ENCODE data around the gene RAB29.

The RAB29 gene

GRCh38 chr1:205794011-205794730 lies 18.9 kb upstream of the RAB29 start:
- no peak for FAIRE-seq

- no peak for FAIRE-seq
Measured at GRCh38 chr1:205792961-205793673, 17.8 kb upstream of the RAB29 start.

- FAIRE-seq: no peak
Measured at GRCh38 chr1:205792481-205792881, 17.2 kb upstream of the RAB29 start.

GRCh38 chr1:205791568-205792180 lies 16.4 kb upstream of the RAB29 start:
- FAIRE-seq: no peak

- FAIRE-seq: no peak
Measured at GRCh38 chr1:205787287-205787916, 12.1 kb upstream of the RAB29 start.

- FAIRE-seq: no peak
Measured at GRCh38 chr1:205786601-205787000, 11.3 kb upstream of the RAB29 start.

GRCh38 chr1:205785446-205785845 lies 10.2 kb upstream of the RAB29 start:
- FAIRE-seq: no peak

GRCh38 chr1:205783904-205784303 lies 8.6 kb upstream of the RAB29 start:
- no peak for FAIRE-seq

- no peak for FAIRE-seq
Measured at GRCh38 chr1:205783433-205783795, 8.1 kb upstream of the RAB29 start.

GRCh38 chr1:205782627-205783432 lies 7.5 kb upstream of the RAB29 start:
- no peak for FAIRE-seq

- FAIRE-seq: no peak
Measured at GRCh38 chr1:205780335-205780734, 5.1 kb upstream of the RAB29 start.

GRCh38 chr1:205777994-205778393 lies 2.7 kb upstream of the RAB29 start:
- FAIRE-seq: no peak

- FAIRE-seq: no peak
Measured at GRCh38 chr1:205775717-205776056, 405 bp upstream of the RAB29 start.

GRCh38 chr1:205774198-205775014 lies 876 bp downstream of the RAB29 start:
- no peak for FAIRE-seq

- no peak for FAIRE-seq
Measured at GRCh38 chr1:205772607-205773032, 2.7 kb downstream of the RAB29 start.

GRCh38 chr1:205770618-205771017 lies 4.7 kb downstream of the RAB29 start:
- FAIRE-seq: no peak

GRCh38 chr1:205769641-205770365 lies 5.5 kb downstream of the RAB29 start:
- no peak for FAIRE-seq

GRCh38 chr1:205767248-205767647 lies 8.0 kb downstream of the RAB29 start:
- no peak for FAIRE-seq

- no peak for FAIRE-seq
Measured at GRCh38 chr1:205766570-205766969, 8.7 kb downstream of the RAB29 start.

- FAIRE-seq: no peak
Measured at GRCh38 chr1:205766038-205766437, 9.2 kb downstream of the RAB29 start.

GRCh38 chr1:205764578-205764977 lies 10.7 kb downstream of the RAB29 start:
- no peak for FAIRE-seq
